Measurements from ENCODE around the gene CCRL2. TPM values are rescaled to one million over a fixed set of nuclear protein-coding genes. Genes with fewer than 3 reads are reported as not detected.

The CCRL2 gene
- total RNA-seq, 1 experiment from 2014 or later, result not detected

- Histone ChIP-seq H3K56ac (ENCODE audit: insufficient read length, low read depth, low read length) (no peak overlapping the region), H2AK5ac (ENCODE audit: insufficient read length, low read length) (no peak overlapping the region), H2BK20ac (ENCODE audit: low read depth, low read length, poor library complexity, severe bottlenecking) (no peak overlapping the region), H2BK12ac (ENCODE audit: insufficient read length, low read depth, low read length) (no peak overlapping the region), H2BK120ac (ENCODE audit: low read depth, low read length, poor library complexity, severe bottlenecking) (no peak overlapping the region), H4K8ac (replicated peaks; ENCODE audit: insufficient read length, low read depth, low read length) (no peak overlapping the region), H3K14ac (ENCODE audit: insufficient read depth, low read length) (no peak overlapping the region), H3K23me2 (ENCODE audit: insufficient read length, low read depth, low read length, poor library complexity, severe bottlenecking) (no peaks in the 10 kb centered on the region), H3K4me2 (ENCODE audit: insufficient read depth, insufficient read length, low read length) (no peak overlapping the region), H2BK15ac (ENCODE audit: low read depth, low read length) (no peak overlapping the region), H3K27ac (ENCODE audit: insufficient read length, low read depth, low read length) (no peak overlapping the region), H3K18ac (ENCODE audit: insufficient read length, low read depth, low read length) (no peak overlapping the region), H3K79me2 (ENCODE audit: insufficient read depth, low read length) (no peaks in the 10 kb centered on the region), H2BK5ac (ENCODE audit: insufficient read length, low read length) (no peak overlapping the region), H3T11ph (ENCODE audit: low read length) (no peak overlapping the region), H4K5ac (ENCODE audit: insufficient read length, low read depth, low read length) (no peak overlapping the region), H3K9ac (ENCODE audit: extremely low read depth, insufficient read length, low read length) (no peak overlapping the region), H3K4ac (ENCODE audit: low read depth, low read length) (no peak overlapping the region), H4K20me1 (ENCODE audit: control insufficient read depth, insufficient read depth, insufficient read length) (no peaks in the 10 kb centered on the region), H4K91ac (ENCODE audit: insufficient read length, low read depth, low read length) (no peak overlapping the region), H3K4me1 (ENCODE audit: insufficient read depth, low read length) (no peaks in the 10 kb centered on the region), H3K79me1 (ENCODE audit: insufficient read depth, low read depth, low read length, poor library complexity, severe bottlenecking) (no peaks in the 10 kb centered on the region), H3K9me3 (ENCODE audit: control insufficient read depth, low read depth, low read length) (no peaks in the 10 kb centered on the region), H3K27me3 (ENCODE audit: insufficient read depth, low read length) (no peaks in the 10 kb centered on the region), H2AFZ (ENCODE audit: low read length) (no peak overlapping the region), H3K23ac (ENCODE audit: insufficient read length, low read depth, low read length) (no peak overlapping the region)
- H3K9me3 Mint-ChIP-seq, result no peaks in the 10 kb centered on the region; a peak in 1 of 5 replicates
- peaks cover 2 to 3% of the 10 kb centered on the region in 2 experiments; a peak in 2 of 4 replicates for H3K4me1 Mint-ChIP-seq
- TF ChIP-seq CTCF (conservative IDR thresholded peaks at IDR 0.05), result no peak
- no peaks in the 10 kb centered on the region; the same call in 1 of the 2 replicates for H3K27me3 Mint-ChIP-seq (ENCODE audit: low read depth)
- no peak for DNase-seq
- peak overlapping the region in 1 of 3 experiments; percentile 1; a peak in 1 of 7 replicates for H3K27ac Mint-ChIP-seq
- H3K36me3 Mint-ChIP-seq (ENCODE audit: insufficient read depth in 1 of 3, low read depth in 3 of 3), result no peaks in the 10 kb centered on the region
- no CpG with 5 or more reads among the region's 2 CpGs for WGBS (ENCODE audit: extremely low coverage, insufficient read length, low lambda C conversion rate)
- H3K4me3 Mint-ChIP-seq, result no peak overlapping the region
Measured at GRCh38 chr3:46410669-46411068, 3.6 kb downstream of the CCRL2 start.

Measured in H9 (cell line).